Ramos (cell line): ENCODE measurements around the gene PSD2.

ENCODE experiments used
- in situ Hi-C: fragments of 300-500 bp; cut with MboI; formaldehyde crosslinking; loops from one replicate; pipeline ENCODE4 v1.14.3; 2022; ENCODE audit warnings: low sequenced_read_pairs; ENCODE audit not compliant: unreplicated experiment

PSD2 gene

GRCh38 chr5:139869042-139869790 is 73.6 kb downstream of the PSD2 start:
- in situ Hi-C loops, result no loop called here

DNA sequence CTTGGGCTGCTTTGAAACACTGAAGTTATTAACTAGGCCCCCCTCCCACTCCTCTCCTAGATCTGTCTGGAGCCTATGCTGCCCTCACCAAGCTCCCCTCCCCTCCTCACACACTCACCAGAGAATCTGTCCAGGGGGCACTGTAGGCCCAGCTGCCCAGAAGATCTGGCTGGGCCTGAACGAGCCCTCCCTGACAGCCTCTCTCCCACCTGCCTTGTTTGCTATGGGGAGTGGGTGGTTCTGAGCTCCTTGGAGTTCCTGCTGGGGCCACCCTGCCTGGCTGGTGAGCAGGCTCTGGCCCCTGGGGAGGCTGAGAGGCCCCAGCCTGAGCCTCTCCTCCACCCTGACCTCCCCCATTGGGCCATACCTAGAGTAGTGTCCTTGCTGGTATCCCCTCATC is 75.1 kb downstream of the PSD2 start:
- in situ Hi-C loops, result no loop called here

- in situ Hi-C loops, result no loop called here
Measured at GRCh38 chr5:139871614-139872013, 76.0 kb downstream of the PSD2 start.

- in situ Hi-C loops, result no loop called here
Measured at GRCh38 chr5:139872052-139872766, 76.6 kb downstream of the PSD2 start.

DNA sequence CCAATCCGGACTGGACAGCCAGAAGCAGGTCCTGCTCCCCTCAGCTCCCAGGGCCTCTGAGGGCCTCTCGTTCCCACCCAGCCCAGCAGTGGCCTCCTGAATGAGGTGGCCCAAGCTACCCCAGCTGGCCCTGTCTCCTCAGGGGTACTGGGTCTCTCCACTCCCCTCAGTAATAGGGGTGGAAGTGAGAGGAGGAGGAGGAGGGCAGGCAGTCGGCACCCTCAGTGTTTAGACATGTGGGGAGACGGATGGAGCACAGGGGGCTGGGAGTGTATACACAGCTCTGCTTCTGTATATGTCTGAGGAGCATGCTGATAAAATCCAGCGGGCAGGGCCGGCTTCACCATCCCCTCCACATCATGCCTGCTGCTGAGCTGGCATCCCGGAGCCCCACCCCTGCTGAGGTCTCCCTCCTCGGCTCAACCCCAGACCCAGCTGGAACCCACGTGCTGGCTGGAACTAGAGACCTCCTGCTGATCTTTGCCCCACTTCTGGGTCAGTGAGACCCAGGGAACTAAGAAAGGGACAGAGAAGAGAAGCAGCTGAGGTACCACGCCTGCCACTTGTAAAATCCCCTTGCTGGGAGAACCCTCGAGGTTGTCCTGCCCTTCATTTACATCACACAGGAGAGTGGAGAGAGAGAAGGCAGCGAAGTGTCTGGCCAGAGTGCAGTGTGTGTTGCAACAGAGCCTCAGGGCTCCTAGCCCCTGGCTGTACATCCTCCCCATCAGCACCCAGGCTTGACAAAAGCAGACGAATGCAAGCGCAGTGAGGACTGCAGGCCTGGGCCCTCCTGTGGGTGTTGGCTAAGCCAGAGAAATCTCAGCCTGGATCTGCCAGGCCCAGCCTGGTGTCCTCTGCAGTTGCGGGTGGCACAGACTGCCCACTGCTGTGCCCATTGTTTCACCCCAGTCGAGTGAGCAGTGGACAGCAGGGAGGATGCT is 77.5 kb downstream of the PSD2 start:
- in situ Hi-C loops, result no loop called here

- in situ Hi-C loops, result no loop called here
Measured at GRCh38 chr5:139875957-139876356, 80.3 kb downstream of the PSD2 start.

- in situ Hi-C loops, result no loop called here
Measured at GRCh38 chr5:139877129-139877597, 81.6 kb downstream of the PSD2 start.

GRCh38 chr5:139878093-139878492 is 82.5 kb downstream of the PSD2 start:
- in situ Hi-C loops, result no loop called here

- in situ Hi-C loops, result no loop called here
Measured at GRCh38 chr5:139880416-139881142, 85.0 kb downstream of the PSD2 start.

GRCh38 chr5:139881143-139881733 is 85.6 kb downstream of the PSD2 start:
- in situ Hi-C loops, result no loop called here

- in situ Hi-C loops, result no loop called here
Measured at GRCh38 chr5:139882316-139882715, 86.7 kb downstream of the PSD2 start.

DNA sequence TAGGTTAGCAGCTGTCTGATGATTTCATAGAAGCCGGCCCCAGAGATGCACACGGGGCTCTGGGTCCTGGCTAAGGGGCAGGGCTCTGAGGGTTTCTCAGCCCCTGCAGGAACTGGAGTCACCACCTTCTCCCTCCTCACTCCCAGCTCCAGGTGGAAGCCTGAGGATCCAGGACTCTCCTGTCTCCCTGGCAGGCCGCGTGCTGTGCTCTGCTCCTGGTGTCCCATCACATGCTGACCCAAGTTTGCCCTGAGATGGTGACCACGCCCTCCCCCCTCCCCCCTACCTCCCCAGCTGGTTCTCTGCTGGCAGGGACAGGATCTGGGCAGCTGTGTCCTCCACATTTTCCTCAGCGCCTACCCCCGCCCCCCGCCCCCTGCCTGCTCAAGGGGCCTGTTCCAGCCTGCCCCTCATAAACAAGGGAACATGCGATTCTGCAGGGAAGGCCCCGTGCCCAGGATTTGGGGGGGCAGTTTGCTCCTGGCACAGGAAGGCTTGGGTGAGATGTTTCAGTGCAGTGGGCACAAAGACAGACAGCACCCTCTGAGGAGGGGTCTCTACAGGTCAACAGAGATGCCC is 87.4 kb downstream of the PSD2 start:
- in situ Hi-C loops, result no loop called here

DNA sequence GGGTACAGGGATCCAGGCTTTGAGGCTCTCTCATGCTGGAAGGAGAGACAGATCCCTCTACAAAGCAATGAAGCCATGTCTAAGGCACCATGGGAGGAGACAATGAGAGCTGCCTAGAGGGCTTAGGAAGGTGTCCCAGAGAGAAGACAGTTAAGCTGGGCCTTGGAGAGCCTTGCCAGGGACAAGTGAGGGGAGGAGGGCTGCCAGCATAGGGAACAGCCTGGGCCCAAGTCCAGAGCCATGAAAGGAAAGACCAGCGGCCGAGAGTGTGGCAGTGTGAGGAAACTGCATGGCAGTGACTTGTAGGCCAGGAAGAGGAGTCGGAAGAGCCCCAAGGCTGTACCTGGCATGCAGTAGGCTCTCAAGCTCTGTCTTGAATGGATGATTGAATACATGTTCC is 88.5 kb downstream of the PSD2 start:
- in situ Hi-C loops, result no loop called here

DNA sequence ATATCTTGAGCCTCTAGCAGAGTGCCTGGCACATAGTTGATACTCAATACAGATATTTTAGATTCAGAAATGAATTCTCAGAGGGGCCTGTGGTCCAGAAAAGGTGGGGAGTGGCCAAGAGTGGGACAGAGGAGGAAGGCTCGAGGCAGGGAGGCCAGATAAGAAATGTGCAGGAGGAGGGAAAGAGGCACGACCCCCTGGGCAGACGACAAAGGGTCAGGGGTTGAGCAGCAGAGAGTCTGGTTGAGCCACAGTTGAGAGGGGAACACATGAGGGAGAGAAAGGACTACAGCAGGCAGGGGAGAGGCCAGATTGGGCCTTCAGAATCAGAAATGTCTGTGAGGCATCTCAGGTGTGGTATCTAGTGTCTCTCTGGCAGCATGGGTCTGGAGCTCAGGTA is 89.1 kb downstream of the PSD2 start:
- in situ Hi-C loops, result no loop called here

GRCh38 chr5:139885172-139885856 is 89.7 kb downstream of the PSD2 start:
- in situ Hi-C loops, result no loop called here

DNA sequence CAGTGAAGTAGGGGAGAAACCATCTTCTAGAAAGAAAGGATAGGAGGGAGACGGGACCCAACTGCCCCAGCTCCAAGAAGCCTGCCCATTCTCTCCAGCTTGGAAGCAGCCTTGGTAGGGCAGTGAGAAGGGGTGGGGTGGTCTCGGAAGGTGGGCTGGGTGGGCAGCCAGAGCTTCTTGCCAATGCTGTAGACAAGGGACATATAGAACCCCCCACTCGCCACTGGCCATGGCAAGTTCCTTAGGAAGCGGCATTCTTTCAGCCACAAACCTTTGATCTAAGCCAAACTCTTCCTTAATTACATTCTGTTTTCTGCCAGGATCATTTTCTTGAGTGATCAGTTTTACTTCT is 90.2 kb downstream of the PSD2 start:
- in situ Hi-C loops, result no loop called here

GRCh38 chr5:139886213-139886612 is 90.6 kb downstream of the PSD2 start:
- in situ Hi-C loops, result no loop called here

- in situ Hi-C loops, result no loop called here
Measured at GRCh38 chr5:139888370-139888769, 92.8 kb downstream of the PSD2 start.

DNA sequence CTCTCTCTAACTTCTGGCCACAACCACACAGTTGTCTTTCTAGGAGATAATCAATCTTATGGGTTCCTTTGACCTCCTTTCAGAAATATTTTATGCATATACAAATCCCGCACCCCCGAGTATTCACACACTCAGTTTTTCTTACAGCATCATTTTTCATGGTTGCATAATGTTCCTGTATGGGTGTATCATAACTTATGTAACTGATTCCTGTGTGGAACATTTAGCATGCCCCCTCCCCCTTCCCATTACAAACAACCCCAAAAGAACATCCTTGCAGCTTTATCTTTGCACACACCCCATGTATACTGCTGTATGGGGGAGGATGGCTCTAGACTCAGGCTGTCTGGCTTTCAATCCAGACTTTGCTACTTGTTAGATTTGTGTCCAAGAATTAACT is 93.8 kb downstream of the PSD2 start:
- in situ Hi-C loops, result no loop called here
